Esophagus (tissue), 2 donors: ENCODE results near the gene COMTD1. TPM values are rescaled to one million over a fixed set of nuclear protein-coding genes. Genes with fewer than 3 reads are reported as not detected.
"Not testable (repeated sequence)": the region's sequence is repeated elsewhere in the genome, so short reads cannot be mapped to it uniquely, and the experiment has no call there.

ENCODE experiments used
- H3K27ac ChIP-seq, 2 donors: one replicate each; pipeline ENCODE4 v1.5.1; 2013; ENCODE audit warnings: low read depth in 2 of 2, mild to moderate bottlenecking in 2 of 2, inconsistent platforms in 1 of 2, low read length in 1 of 2, moderate library complexity in 1 of 2
- H3K27me3 ChIP-seq, 2 donors: one replicate each; pipeline ENCODE4 v1.6.1; 2013; ENCODE audit warnings: low read length in 2 of 2, control low read depth in 1 of 2, mild to moderate bottlenecking in 1 of 2; ENCODE audit not compliant: insufficient read depth in 2 of 2, control insufficient read depth in 1 of 2
- H3K36me3 ChIP-seq, 2 donors: one replicate each; pipeline ENCODE4 v1.6.1; 2013; ENCODE audit warnings: low read length in 1 of 2; ENCODE audit not compliant: control insufficient read depth in 2 of 2, insufficient read depth in 2 of 2
- H3K4me1 ChIP-seq, 2 donors: one replicate each; pipeline ENCODE4 v1.6.1; 2013; ENCODE audit warnings: low read length in 1 of 2; ENCODE audit not compliant: control insufficient read depth in 2 of 2, insufficient read depth in 2 of 2
- H3K4me3 ChIP-seq, 2 donors: one replicate each; pipeline ENCODE4 v1.5.1; 2013; ENCODE audit warnings: low read length in 2 of 2, mild to moderate bottlenecking in 2 of 2, low read depth in 1 of 2, moderate library complexity in 1 of 2
- H3K9me3 ChIP-seq, 2 donors: one replicate each; pipeline ENCODE4 v1.6.1; 2013; ENCODE audit warnings: mild to moderate bottlenecking in 2 of 2, low read depth in 1 of 2, low read length in 1 of 2, moderate library complexity in 1 of 2; ENCODE audit not compliant: control insufficient read depth in 2 of 2, insufficient read depth in 1 of 2
- WGBS, 2 donors: extraction: QIAGEN DNeasy Blood & Tissue Kit; methylation state at CpG; one replicate each; pipeline ENCODE4 v1.1.7; 2013; 5-methylcytosine and 5-hydroxymethylcytosine counted together
- polyA plus RNA-seq, 2 donors: library from polyadenylated mRNA; stranded (reverse); fragments of 200-250 nt; gene quantifications; one replicate each; pipeline ENCODE4 v1.2.3, GENCODE V29; 2013
- donor health status: healthy with polysubstance abuse.
- donor health status: Bipolar disorder and iron deficiency.

COMTD1 gene
- polyA plus RNA-seq, 2 donors = 153 to 185 TPM

- Histone ChIP-seq H3K27me3 (no peaks in the 10 kb centered on the region), H3K9me3 (no peaks in the 10 kb centered on the region), H3K4me3 (no peak overlapping the region), H3K27ac (peak overlapping the region; percentile 78 to 85), H3K36me3 (peaks cover 13% of the 10 kb centered on the region in 2 donors), H3K4me1 (peaks cover 0 to 3% of the 10 kb centered on the region in 2 donors)
- WGBS, 2 donors = 39 to 57% methylated on average over 2 of the region's 2 CpGs
These were observed 9.7 kb downstream of the COMTD1 start for GRCh38 chr10:75226095-75226494.

GRCh38 chr10:75223507-75223906 lies 12.2 kb downstream of the COMTD1 start:
- Histone ChIP-seq H3K27me3 (no peaks in the 10 kb centered on the region), H3K36me3 (peaks cover 13 to 17% of the 10 kb centered on the region in 2 donors), H3K4me1 (peaks cover 0 to 3% of the 10 kb centered on the region in 2 donors), H3K27ac (peak overlapping the region; percentile 61 to 78), H3K9me3 (no peaks in the 10 kb centered on the region), H3K4me3 (no peak overlapping the region)
- WGBS, 2 donors = 36 to 47% methylated on average over 2 of the region's 2 CpGs

- WGBS, 2 donors = 89 to 91% methylated on average over 8 of the region's 8 CpGs
- H3K27ac ChIP-seq = not testable (repeated sequence)
- peaks cover 13 to 29% of the 10 kb centered on the region in 2 donors for H3K36me3 ChIP-seq
These were observed 14.3 kb downstream of the COMTD1 start for GRCh38 chr10:75221492-75221891.

GRCh38 chr10:75220274-75220673 lies 15.5 kb downstream of the COMTD1 start:
- H3K4me3 ChIP-seq = no peak overlapping the region
- 86 to 87% methylated on average over 4 of the region's 4 CpGs for whole genome bisulfite sequencing, 2 donors
- peaks cover 0 to 8% of the 10 kb centered on the region in 2 donors for H3K4me1 ChIP-seq

More at GRCh38 chr10:75221492-75221891, 14.3 kb downstream of the COMTD1 start:
- H3K9me3 ChIP-seq, H3K4me3 ChIP-seq, H3K4me1 ChIP-seq, H3K27me3 ChIP-seq: not testable (repeated sequence)

GRCh38 chr10:75212343-75212742 lies 23.4 kb downstream of the COMTD1 start:
- peak overlapping the region; percentile 37 to 83 for H3K4me3 ChIP-seq

More at GRCh38 chr10:75220274-75220673, 15.5 kb downstream of the COMTD1 start:
- H3K27me3 ChIP-seq = no peaks in the 10 kb centered on the region
- H3K36me3 ChIP-seq = peaks cover 13 to 29% of the 10 kb centered on the region in 2 donors
- H3K9me3 ChIP-seq = no peaks in the 10 kb centered on the region
- H3K27ac ChIP-seq = no peak overlapping the region

GRCh38 chr10:75211007-75211691 lies 24.6 kb downstream of the COMTD1 start:
- peak overlapping the region; percentile 100 for H3K27ac ChIP-seq
- H3K4me3 ChIP-seq = peak overlapping the region; percentile 83 to 89
- WGBS, 2 donors = 0 to 1% methylated on average over 32 to 38 of the region's 38 CpGs
- H3K4me1 ChIP-seq = peaks cover 0 to 9% of the 10 kb centered on the region in 2 donors
- H3K9me3 ChIP-seq = no peaks in the 10 kb centered on the region
- no peaks in the 10 kb centered on the region for H3K27me3 ChIP-seq
- H3K36me3 ChIP-seq = peaks cover 0 to 8% of the 10 kb centered on the region in 2 donors

More at GRCh38 chr10:75212343-75212742, 23.4 kb downstream of the COMTD1 start:
- Histone ChIP-seq H3K27me3 (no peaks in the 10 kb centered on the region), H3K36me3 (peaks cover 0 to 14% of the 10 kb centered on the region in 2 donors), H3K4me1 (peaks cover 0 to 8% of the 10 kb centered on the region in 2 donors), H3K9me3 (no peaks in the 10 kb centered on the region), H3K27ac (peak overlapping the region; percentile 76 to 89)
- WGBS, 2 donors = 60 to 65% methylated on average over 6 of the region's 6 CpGs

GRCh38 chr10:75210282-75211006 lies 25.3 kb downstream of the COMTD1 start, which contains the start of gene VDAC2:
TSS of gene VDAC2 (plus strand) at chr10:75210796. CDS start at chr10:75211159, 363 bp downstream.
- Histone ChIP-seq H3K9me3 (no peaks in the 10 kb centered on the region), H3K27ac (peak within 1 kb of the TSS; percentile 100), H3K27me3 (no peaks in the 10 kb centered on the region), H3K36me3 (peaks cover 0 to 8% of the 10 kb centered on the region in 2 donors), H3K4me3 (peak within 1 kb of the TSS; percentile 83 to 89), H3K4me1 (peaks cover 0 to 9% of the 10 kb centered on the region in 2 donors)
- 0 to 1% methylated on average over 68 to 80 of the region's 80 CpGs for WGBS, 2 donors

- Histone ChIP-seq H3K27me3 (no peaks in the 10 kb centered on the region), H3K36me3 (peaks cover 0 to 8% of the 10 kb centered on the region in 2 donors), H3K27ac (peak overlapping the region; percentile 100), H3K4me1 (peaks cover 0 to 9% of the 10 kb centered on the region in 2 donors), H3K4me3 (peak overlapping the region; percentile 83 to 89), H3K9me3 (no peaks in the 10 kb centered on the region)
- WGBS, 2 donors = 0% methylated on average over 19 of the region's 19 CpGs
These were observed 25.9 kb downstream of the COMTD1 start for GRCh38 chr10:75209921-75210281.

GRCh38 chr10:75209086-75209920 lies 26.5 kb downstream of the COMTD1 start:
- peak overlapping the region; percentile 100 for H3K27ac ChIP-seq
- WGBS, 2 donors = 52 to 69% methylated on average over 16 of the region's 16 CpGs
- no peaks in the 10 kb centered on the region for H3K9me3 ChIP-seq
- peaks cover 0 to 10% of the 10 kb centered on the region in 2 donors for H3K4me1 ChIP-seq
- no peaks in the 10 kb centered on the region for H3K27me3 ChIP-seq
- H3K4me3 ChIP-seq = peak overlapping the region; percentile 83 to 89
- H3K36me3 ChIP-seq = peaks cover 0 to 6% of the 10 kb centered on the region in 2 donors
